ENCODE measurements around the gene FOXD3.
"Not testable (repeated sequence)": the region's sequence is repeated elsewhere in the genome, so short reads cannot be mapped to it uniquely, and the experiment has no call there.

FOXD3 gene

DNA sequence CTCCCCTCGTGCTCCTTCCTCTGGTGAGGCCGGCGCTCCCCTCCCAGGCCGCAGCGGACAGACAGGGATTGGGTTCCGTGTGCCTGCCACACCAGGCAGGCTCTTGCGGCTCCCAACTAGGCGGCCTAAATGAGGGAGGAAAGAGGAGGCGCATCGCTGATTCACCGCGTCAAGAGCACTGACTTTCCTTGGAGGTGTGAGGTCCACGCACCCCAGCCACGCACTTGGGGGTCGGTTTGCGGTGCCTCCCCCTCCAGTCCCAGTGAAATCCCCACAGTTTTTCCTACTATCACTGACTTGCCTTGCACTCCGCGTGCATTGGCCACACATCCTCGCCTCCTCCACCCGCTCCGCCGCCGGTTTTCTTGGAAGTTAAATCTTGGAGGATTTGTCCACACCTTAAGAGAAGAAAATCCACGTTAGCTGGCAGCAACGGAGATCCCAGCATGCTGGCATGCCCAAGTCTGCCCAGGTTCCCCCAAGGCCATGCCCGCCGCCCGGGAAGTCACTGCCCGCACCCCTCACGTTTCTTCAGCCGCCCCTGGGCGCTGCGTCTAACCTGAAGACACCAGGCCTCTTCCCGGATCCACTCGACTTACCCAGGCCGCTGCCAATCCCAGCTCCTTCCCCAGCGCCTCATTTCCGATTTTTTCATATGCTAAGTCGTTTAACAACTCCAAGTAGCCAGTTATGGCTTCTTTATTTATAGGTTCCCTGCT lies 1.1 kb upstream of the FOXD3 start:
- DNase-seq (ENCODE audit: low read depth) = no peak

DNA sequence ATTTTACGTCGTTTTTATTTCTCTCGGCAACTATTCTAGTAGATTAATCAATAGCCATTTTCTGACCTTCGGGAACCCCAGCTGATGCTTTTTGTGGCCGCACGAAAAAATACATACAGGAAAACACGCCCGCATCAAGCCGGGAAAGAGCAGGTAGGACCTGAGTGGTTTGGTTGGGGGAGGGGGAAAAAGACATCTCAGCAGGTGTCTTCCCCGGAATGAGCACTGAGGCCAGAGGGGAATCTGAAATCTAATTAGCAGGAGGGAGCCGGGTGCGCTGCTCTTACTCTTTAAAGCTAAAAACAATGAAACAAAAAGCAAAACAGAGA lies 618 bp upstream of the FOXD3 start:
- DNase-seq (ENCODE audit: low read depth) = no peak

DNA sequence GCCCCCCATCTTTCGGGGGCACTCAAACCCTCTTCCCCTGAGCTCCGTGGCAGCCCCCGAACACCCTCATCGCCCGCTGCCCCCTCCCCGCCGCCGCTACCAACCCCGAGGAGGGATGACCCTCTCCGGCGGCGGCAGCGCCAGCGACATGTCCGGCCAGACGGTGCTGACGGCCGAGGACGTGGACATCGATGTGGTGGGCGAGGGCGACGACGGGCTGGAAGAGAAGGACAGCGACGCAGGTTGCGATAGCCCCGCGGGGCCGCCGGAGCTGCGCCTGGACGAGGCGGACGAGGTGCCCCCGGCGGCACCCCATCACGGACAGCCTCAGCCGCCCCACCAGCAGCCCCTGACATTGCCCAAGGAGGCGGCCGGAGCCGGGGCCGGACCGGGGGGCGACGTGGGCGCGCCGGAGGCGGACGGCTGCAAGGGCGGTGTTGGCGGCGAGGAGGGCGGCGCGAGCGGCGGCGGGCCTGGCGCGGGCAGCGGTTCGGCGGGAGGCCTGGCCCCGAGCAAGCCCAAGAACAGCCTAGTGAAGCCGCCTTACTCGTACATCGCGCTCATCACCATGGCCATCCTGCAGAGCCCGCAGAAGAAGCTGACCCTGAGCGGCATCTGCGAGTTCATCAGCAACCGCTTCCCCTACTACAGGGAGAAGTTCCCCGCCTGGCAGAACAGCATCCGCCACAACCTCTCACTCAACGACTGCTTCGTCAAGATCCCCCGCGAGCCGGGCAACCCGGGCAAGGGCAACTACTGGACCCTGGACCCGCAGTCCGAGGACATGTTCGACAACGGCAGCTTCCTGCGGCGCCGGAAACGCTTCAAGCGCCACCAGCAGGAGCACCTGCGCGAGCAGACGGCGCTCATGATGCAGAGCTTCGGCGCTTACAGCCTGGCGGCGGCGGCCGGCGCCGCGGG lies 837 bp downstream of the FOXD3 start:
- DNase-seq (ENCODE audit: low read depth) = no peak

DNA sequence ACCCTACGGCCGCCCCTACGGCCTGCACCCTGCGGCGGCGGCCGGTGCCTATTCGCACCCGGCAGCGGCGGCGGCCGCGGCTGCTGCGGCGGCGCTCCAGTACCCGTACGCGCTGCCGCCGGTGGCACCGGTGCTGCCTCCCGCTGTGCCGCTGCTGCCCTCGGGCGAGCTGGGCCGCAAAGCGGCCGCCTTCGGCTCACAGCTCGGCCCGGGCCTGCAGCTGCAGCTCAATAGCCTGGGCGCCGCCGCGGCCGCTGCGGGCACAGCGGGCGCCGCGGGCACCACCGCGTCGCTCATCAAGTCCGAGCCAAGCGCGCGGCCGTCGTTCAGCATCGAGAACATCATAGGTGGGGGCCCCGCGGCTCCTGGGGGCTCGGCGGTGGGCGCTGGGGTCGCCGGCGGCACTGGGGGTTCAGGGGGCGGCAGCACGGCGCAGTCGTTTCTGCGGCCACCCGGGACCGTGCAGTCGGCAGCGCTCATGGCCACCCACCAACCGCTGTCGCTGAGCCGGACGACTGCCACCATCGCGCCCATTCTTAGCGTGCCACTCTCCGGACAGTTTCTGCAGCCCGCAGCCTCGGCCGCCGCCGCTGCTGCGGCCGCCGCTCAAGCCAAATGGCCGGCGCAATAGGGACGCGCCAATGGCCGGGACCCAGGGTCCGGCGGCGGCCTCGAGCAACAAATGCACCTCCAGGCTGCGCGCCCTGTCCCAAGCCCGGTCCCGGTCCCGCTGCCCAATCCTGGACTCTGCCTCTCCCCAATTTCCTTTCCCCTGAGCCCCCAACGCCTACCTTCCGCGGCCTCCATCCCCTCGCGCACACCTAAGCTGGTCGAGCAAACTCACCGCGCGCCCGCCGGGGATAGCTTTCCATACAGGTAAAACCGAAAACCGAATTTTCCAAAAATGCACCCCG lies 1.8 kb downstream of the FOXD3 start:
- DNase-seq (ENCODE audit: low read depth) = no peak

DNA sequence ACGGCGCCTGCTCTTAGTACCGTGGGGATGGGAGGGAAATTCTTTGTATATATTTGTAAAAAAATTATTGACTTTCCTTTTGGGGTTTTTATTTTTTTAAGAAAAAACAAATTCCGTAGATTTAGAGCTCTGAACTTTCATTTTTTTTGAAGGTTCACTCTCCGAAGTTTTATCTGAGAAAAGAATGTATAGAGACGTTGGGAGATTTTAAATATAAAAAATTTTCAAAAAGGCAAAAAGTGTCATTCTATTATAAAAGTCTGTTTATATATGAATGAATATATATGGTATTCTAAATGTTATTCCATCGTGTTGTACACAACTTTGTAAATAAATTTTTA lies 2.4 kb downstream of the FOXD3 start:
- no peak for DNase-seq (ENCODE audit: low read depth)

DNA sequence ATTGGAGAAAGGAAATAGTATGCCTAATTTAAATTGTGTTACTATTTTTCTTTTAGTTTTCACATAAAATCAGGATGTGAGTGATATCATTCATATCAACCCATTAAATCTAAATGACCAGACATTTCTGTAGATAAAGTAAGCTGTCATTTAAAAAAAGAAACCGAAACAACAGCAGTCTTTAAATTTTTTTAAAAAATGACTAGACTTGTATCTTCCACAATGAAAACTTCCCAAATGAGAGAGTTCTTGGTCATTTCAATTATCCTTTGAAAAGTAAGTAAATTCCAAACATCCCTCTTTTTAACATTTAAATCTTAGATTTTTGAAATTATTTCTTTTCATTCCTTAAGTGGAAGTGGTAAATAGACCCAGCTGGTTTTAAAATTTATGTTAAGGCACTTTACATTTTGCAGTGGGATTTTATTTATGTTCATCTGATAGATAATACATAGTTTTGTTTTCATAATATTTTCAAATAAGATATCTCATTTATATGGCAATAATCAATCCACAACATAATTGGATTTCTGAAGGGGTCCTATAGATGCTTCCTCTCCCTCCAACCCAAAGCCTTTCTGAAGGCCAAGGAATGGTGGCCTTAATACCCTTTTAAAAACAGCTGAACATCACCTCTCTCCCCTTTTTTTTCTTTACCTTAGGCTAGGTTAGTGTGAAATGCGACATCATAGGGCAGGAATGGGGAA lies 3.1 kb downstream of the FOXD3 start:
- no peak for DNase-seq (ENCODE audit: low read depth)

DNA sequence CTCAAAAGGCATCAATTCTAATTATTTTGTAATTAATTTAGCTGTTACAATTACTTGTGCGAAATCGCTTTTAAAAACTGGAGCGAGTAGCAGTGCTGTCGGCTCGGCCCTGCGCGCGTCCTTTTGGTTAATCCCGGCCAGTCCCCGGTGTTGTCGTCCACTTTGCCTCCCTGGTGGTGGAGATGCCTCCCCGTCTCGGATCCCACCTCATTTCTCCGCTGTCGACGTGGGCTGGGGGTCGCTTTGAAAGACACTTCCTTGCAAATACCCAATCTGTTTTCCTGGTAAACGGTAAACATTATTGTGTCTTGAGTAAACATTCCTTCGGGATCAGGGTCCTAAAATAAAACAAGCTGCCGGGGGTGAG lies 3.7 kb downstream of the FOXD3 start:
- no peak for DNase-seq (ENCODE audit: low read depth)

DNA sequence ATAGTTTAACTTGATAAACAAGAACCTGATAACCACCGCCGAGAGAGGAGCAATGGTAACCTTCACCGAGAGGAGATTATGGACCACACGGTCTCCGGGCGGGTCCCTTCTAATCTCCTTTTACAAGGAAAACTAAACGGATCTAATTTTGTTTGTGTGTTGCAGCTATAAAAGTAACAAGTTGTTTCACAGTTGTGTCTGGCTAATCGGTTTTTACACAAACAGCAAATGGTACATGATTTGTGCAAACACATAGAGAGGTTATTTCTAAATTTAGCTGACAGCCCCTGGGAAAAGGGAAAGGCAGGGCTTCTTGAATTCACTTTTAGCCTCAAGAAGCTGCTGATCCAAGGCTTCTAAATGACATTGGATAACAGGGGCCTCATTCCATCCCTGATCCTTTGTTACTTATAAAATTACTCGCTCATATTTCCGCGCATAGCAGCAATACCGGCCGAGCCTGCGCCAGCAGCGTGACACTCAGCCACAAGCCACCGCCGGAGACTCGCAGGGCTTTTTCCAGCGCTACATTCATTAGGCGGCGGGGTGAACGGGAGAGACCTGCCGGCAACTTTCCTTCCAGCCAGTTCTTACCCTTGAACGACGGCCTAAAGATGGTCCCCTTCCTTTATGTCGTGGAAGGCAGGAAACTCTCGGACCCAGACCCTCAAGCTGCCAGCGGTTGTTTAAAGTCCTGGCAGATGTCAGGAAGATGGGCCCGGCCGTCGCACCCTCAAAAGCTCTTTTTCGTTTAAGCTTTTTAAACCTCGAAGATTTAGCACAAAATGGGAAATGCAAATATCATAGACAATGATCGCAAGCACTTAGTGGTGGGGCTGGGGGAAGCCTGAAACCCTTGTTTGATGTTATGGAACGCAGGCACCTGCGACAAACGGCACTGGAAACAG lies 4.4 kb downstream of the FOXD3 start:
- DNase-seq (ENCODE audit: low read depth) = no peak

DNA sequence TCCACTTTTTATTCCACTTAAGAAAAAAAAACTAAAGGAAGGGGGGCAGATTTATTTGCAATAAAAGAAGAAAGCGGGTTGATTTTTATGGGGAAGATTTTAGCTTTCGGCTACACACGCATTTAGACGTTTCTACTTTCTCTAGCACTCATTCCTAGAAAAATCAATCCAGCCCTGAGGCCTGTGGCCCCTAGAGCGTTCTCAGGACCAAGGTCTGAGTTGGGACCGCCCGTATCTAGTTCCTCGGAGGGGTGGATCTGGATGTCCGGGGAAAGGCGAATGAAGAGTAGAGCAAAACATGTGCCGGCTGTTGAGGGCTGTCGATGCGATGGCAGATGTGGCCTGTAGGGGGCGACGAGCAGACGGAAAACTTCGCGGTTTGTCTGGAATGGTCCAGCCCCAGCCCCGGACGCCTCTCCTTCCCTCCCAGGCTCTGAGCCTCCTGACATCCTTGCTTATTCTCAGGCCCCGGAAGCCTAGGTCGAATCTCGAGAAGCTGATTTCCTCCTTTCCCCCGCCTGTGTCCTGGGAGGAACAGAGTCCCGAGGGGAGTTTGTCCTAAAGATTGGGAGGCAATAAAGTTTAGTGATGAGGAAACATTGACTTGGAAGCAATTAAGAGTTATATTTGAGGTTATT lies 5.2 kb downstream of the FOXD3 start:
- DNase-seq (ENCODE audit: low read depth) = no peak

DNA sequence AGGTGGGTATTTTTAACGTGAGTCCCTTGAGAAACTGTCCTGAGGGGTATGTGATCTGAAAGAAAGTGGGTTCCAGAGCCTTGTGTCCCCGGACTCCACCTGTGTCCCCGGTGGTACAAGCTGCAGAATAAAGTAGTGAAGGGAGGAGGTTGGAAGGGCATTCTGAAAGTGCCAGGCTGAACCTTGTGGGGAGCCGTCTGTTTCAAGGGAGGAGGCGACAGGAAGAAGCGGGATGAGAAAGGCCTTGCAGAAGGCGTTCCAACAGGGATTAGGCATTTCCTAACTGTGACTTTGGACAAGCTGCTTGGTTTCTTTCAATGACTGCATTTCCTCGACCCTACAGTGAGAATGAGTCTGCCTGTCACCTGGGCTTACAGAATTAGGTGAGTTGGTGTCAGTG lies 5.8 kb downstream of the FOXD3 start:
- no peak for DNase-seq (ENCODE audit: low read depth)

DNA sequence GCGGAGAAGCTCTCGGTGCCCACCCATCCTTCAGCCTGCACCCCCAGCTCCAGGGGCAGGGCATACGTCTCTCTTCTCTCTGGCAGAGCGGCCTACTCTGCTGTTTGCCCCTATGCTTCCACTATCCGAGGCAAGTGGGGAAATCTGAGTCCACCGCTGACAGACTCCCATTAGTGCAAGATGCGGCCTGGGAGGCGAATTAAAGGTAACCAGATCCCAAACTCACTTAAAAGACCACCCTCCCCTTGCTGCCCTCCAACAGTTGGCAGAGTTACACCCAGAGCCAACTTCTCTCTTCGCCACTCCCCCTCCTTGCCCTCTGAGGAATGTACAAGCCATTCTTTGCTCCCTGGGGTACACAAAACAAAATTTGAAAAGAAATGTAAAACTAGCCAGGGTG lies 6.4 kb downstream of the FOXD3 start:
- no peak for DNase-seq (ENCODE audit: low read depth)

DNA sequence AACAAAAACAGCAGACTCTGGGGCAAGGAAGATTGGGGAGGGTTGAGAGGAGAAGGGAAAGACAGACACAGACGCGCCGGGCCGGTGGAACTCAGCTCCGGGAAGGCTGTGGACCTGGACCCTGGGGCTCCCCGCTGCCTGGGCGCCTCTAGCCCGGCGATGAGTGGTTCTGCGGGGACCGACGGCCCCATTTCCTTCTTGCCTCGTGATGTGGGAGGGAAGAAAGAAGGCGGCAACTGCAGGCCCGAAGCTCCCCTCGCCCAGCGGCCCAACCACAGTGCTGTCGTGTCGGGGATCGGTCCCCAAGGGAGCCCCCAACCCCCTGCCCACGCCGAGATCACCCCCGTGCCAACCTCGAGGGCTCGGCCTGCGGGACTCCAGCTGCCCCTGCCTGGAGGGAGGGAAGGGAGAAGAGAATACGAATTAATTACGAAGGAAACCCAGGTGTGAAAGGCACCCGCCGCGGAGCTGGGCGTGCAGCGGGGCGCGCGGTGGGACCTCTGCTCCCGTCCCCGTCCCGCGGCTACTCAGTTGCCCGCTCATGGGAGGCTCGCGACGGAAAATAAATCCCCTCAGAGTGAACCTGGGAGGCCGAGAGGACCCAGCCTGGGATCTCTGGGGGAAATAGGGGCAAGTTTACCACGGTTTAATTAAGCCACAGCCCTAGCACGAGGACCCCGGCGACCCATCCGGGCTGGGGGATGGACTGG lies 7.4 kb downstream of the FOXD3 start:
- DNase-seq (ENCODE audit: low read depth) = no peak

DNA sequence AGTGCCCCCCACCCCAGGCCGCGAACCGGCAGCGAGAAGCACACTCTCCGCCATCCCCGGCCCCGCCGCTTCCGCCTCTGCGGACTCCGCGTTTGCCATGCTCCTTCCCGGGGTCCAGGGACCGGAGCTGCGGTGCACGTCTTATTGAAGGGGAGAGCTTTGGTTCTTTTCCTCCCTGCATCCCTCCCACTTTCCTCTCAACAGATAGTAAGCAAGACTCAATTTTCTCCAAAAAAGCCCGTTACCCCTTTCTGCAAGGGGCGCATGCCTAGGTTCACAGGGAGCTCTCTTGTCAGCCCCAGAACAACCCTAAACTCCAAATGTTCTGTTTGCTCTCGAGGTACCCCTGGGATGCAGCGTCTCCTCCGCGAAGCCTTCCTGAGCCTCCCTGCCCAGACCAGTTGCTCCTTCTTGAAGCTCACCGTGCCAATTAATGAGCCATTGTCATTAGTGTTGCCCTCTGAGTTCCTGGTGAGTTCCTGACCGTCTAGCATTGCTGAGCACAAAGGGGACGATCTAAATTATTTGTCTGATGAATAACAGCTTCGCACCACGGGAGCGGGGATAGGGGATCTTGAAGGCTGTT lies 8.1 kb downstream of the FOXD3 start:
- no peak for DNase-seq (ENCODE audit: low read depth)

DNA sequence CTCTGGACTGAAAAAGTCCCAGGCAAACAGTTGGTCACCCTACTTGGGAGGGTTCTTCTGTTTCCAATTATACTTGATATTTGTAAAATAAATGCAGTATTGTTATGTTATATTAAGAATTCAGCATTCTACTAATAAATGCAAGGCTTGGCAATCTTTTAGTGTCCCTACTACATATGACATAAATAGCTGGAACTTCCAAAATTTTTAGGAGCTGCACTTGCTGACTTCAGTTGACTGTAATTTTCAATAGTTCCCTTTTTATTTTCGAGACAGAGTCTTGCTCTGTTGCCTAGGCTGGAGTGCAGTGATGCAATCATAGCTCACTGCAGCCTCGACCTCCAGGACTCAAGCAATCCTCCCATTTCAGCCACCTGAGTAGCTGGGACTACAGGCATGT lies 20.0 kb downstream of the FOXD3 start:
- no peak for DNase-seq (ENCODE audit: low read depth)

DNA sequence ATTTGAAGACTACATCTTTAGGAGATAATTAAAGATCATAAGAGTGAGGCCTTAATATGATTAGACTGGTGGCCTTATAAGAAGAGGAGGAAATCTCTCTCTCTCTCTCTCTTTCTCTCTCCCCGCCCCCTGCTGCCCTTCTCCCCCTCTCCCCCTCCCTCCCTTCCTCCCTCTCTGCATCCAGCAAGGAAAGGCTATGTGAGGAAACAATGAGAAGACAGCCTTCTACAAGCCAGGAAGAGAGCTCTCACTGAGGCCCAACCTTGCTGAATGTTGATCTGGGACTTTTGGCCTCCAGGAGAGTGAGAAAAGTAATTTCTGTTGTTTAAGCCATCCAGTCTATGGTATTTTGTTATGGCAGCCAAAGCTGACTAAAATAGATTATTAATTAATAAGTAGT lies 21.6 kb downstream of the FOXD3 start:
- DNase-seq (ENCODE audit: low read depth) = no peak

DNA sequence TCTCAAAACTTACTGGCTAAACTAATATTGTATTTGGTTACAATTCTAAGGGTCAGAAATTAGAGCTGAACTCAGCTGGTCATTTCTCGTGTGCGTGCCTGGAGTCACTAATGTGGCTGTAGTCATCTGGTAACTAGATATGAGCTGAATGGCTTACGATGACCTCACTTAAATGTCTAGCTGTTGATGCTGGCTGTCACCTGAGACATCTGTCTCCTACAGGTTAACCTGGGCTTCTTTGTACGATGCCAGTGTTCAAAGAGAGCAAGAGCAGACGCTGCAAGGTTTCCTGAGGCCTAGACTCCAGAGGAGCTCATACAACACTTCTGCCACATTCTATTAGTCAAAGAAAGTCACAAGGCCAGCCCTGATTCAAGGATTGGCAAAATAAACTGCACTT lies 28.0 kb downstream of the FOXD3 start:
- no peak for DNase-seq (ENCODE audit: low read depth)

DNA sequence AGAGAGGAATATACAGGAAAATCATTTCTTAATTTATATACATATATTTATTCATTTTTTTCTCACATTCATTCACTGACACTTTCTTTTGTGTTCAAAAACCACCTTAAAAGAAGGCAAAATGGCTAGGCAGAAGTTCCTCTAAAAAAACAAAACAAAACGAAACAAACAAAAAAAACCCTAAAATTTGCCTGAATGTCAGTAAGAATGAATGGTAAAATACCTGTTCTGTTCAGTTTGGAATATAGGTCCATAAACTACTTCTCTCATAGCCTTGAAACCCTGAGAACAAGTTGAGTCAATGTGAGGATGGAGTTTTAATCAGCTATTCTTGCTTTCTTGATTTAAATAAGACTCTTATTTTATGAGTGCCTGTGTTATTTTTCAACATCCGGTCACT lies 30.4 kb downstream of the FOXD3 start:
- DNase-seq (ENCODE audit: low read depth) = no peak

DNA sequence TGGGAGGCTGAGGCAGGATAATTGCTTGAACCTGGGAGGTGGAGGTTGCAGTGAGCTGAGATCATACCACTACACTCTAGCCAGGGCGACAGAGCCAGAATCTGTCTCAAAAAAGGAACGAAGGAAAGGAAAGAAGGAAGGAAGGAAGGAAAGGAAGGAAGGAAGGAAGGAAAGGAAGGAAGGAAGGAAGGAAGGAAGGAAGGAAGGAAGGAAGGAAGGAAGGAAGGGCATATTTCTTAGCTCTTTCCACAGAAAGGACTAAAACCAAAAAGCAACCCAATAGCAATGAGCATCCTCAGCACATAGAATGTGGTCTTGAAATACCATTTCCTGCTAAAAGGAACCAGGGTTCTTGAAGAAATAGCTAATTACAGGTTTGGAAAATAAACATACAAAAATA lies 33.9 kb downstream of the FOXD3 start:
- DNase-seq (ENCODE audit: low read depth) = not testable (repeated sequence)

DNA sequence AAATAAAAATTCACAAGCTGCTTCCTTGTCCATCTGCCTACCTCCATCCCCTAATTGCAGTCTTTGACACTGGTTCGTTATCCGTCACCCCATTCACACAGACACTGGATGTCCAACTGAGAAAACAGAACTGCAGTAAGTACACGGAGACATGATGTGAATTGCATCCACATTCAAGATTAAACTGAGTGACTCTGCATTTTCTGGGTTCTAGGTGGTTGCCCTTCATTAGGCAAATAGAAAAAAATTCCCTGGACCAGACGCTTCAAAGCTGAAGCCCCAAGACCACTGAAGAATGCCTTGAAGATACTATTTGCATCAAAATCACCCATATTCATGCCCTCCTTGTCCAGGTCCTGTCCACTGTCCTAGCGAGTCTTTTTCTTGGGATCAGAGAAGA lies 37.2 kb downstream of the FOXD3 start:
- no peak for DNase-seq (ENCODE audit: low read depth)

DNA sequence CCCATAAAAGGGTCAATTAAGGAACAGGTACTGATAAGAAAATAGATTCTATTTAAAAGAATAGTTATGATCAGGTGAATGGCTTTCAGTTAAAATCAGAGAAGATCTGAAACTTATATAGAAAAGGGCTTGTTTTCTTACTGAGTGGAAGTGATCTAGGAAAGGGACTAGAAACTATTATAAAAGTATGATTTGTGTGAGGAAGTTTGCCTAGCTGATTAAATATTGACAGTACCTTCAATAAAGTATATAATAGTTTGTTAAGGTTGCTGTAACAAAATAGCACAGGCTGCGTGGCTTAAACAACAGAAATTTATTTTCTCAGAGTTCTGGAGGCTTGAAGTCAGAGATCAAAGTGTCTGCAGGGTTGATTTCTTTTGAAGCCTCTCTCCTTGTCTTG lies 39.7 kb downstream of the FOXD3 start:
- DNase-seq (ENCODE audit: low read depth) = no peak

Measured in GM04503 (cell line).